Naive thymus-derived CD4-positive, alpha-beta T cell (primary cell): ENCODE measurements around the gene SGK2. TPM values are rescaled to one million over a fixed set of nuclear protein-coding genes. Genes with fewer than 3 reads are reported as not detected.

Source experiments
- ATAC-seq: fragments of 150-1000 bp; cut with Tn5 transposase; 2 replicates; pipeline ENCODE4 v1.10.0; 2021; ENCODE audit warnings: mild to moderate bottlenecking, moderate library complexity
- CTCF ChIA-PET: fragments of 350-600 bp; sonication (Branson Sonifier 250); formaldehyde crosslinking; loops from one replicate; lab custom pipeline; 2021; ENCODE audit warnings: antibody characterized with exemption; lab: Charles Lee
- POLR2A ChIA-PET: fragments of 350-600 bp; sonication (Branson Sonifier 250); formaldehyde crosslinking; loops from one replicate; lab custom pipeline; 2021; ENCODE audit warnings: antibody characterized with exemption, inconsistent platforms; lab: Charles Lee
- DNase-seq, 9 donors: peaks; one replicate each; pipeline versions ENCODE4 v3.0.0 to v3.0.0-alpha.2; 2020 to 2022; ENCODE audit warnings: mixed read lengths in 1 of 9
- H3K27ac ChIP-seq: one replicate; pipeline ENCODE4 v1.7.0; 2013; ENCODE audit warnings: mild to moderate bottlenecking, low read depth, low read length, moderate library complexity
- H3K27me3 ChIP-seq, 2 donors: one replicate each; pipeline ENCODE4 v1.7.0; 2013; ENCODE audit warnings: low read length in 2 of 2, mild to moderate bottlenecking in 2 of 2, moderate library complexity in 2 of 2; ENCODE audit not compliant: control insufficient read depth in 2 of 2, insufficient read depth in 2 of 2
- H3K36me3 ChIP-seq, 3 experiments: 1 replicate in 2 of 3; 2 replicates in 1 of 3; pipeline ENCODE4 v1.7.0; 2013; ENCODE audit warnings: low read length in 3 of 3, mild to moderate bottlenecking in 3 of 3, moderate library complexity in 1 of 3; ENCODE audit not compliant: insufficient read depth in 3 of 3, control insufficient read depth in 2 of 3
- H3K4me1 ChIP-seq, 2 donors: one replicate each; pipeline ENCODE4 v1.7.0; 2013; ENCODE audit warnings: low read length in 2 of 2, mild to moderate bottlenecking in 2 of 2, moderate library complexity in 1 of 2; ENCODE audit not compliant: control insufficient read depth in 2 of 2, insufficient read depth in 2 of 2
- H3K4me3 ChIP-seq: 2 replicates; pipeline ENCODE4 v1.7.0; 2013; ENCODE audit warnings: mild to moderate bottlenecking, low read length
- H3K9me3 ChIP-seq, 3 experiments: 1 replicate in 2 of 3; 2 replicates in 1 of 3; pipeline ENCODE4 v1.7.0; 2013; ENCODE audit warnings: low read length in 3 of 3; ENCODE audit not compliant: control insufficient read depth in 2 of 3
- H3K27ac Mint-ChIP-seq, 9 donors: one replicate each; pipeline ENCODE4 v1.8.0; 2020 to 2022; ENCODE audit warnings: mixed read lengths in 9 of 9, mild to moderate bottlenecking in 8 of 9, moderate library complexity in 5 of 9, inconsistent platforms in 2 of 9
- H3K27me3 Mint-ChIP-seq, 5 donors: one replicate each; pipeline ENCODE4 v1.8.0; 2021 to 2022; ENCODE audit warnings: mixed read lengths in 5 of 5, mild to moderate bottlenecking in 1 of 5
- H3K36me3 Mint-ChIP-seq, 5 donors: one replicate each; pipeline ENCODE4 v1.8.0; 2020 to 2022; ENCODE audit warnings: mixed read lengths in 5 of 5, mild to moderate bottlenecking in 3 of 5, inconsistent platforms in 1 of 5
- H3K4me1 Mint-ChIP-seq, 7 donors: one replicate each; pipeline ENCODE4 v1.8.0; 2020 to 2022; ENCODE audit warnings: mixed read lengths in 7 of 7, mild to moderate bottlenecking in 3 of 7, inconsistent platforms in 1 of 7
- H3K4me3 Mint-ChIP-seq, 10 donors: one replicate each; pipeline ENCODE4 v1.8.0; 2020 to 2022; ENCODE audit warnings: mild to moderate bottlenecking in 10 of 10, mixed read lengths in 10 of 10, moderate library complexity in 6 of 10, inconsistent platforms in 2 of 10
- H3K9me3 Mint-ChIP-seq, 11 donors: one replicate each; pipeline ENCODE4 v1.8.0; 2020 to 2022; ENCODE audit warnings: mixed read lengths in 11 of 11, mild to moderate bottlenecking in 4 of 11, inconsistent platforms in 1 of 11, moderate library complexity in 1 of 11
- intact Hi-C, 2 donors: fragments of 100-400 bp; cut with micrococcal nuclease; formaldehyde crosslinking; loops; one replicate each; pipeline ENCODE4 v1.15.1; 2023
- polyA plus RNA-seq, 2 donors: library from polyadenylated mRNA; unstranded; fragments of 300-500 nt; fragmentation: Illumina TruSeq; gene quantifications; one replicate each; pipeline ENCODE4 v1.2.3, GENCODE V29; 2021
- total RNA-seq, 6 experiments: library from RNA in 5 of 6; stranded (reverse) in 5 of 6; gene quantifications; 1 replicate in 5 of 6; 2 replicates in 1 of 6; pipeline ENCODE4 v1.2.3 and lab custom pipeline; 2021 to 2026

SGK2 gene
- total RNA-seq (1 to 10 TPM in 3 of 5 experiments, under 1 TPM in 2; 0.48 to 2.6 (median 1.9) TPM), polyA plus RNA-seq (not detected), total RNA-seq (lab: John Stamatoyannopoulos, UW) (0.94 reads per million)

GRCh38 chr20:43558412-43559146, at the start of gene SGK2:
TSS of gene SGK2 (plus strand) at chr20:43559027. CDS start at chr20:43566496, 7,469 bp downstream.
- intact Hi-C loops = no loop called here
- ChIA-PET CTCF (interaction anchor here (1.4 kb wide), 1 partner anchor 20 kb away, joined by 4 read pairs; no protein-coding TSS in a partner anchor), POLR2A (no interaction called here)
- no peaks in the 10 kb centered on the region for H3K9me3 ChIP-seq
- H3K36me3 ChIP-seq = no peaks in the 10 kb centered on the region
- Mint-ChIP-seq H3K27ac (peak within 1 kb of the TSS in 1 of 9 donors; percentile 11), H3K9me3 (peaks cover 0 to 1% (median 0%) of the 10 kb centered on the region in 11 donors), H3K36me3 (no peaks in the 10 kb centered on the region), H3K27me3 (no peaks in the 10 kb centered on the region), H3K4me1 (peaks cover 0 to 2% (median 0%) of the 10 kb centered on the region in 7 donors), H3K4me3 (no peak within 1 kb of the TSS)
- no peak within 1 kb of the TSS for H3K27ac ChIP-seq
- H3K4me3 ChIP-seq = no peak within 1 kb of the TSS
- H3K27me3 ChIP-seq = no peaks in the 10 kb centered on the region
- ATAC-seq = no peak
- DNase-seq = no peak
- H3K4me1 ChIP-seq = no peaks in the 10 kb centered on the region

GRCh38 chr20:43511879-43512278, 46.9 kb upstream of the SGK2 start:
- H3K27ac Mint-ChIP-seq = peak overlapping the region in 2 of 9 donors; percentile 0 to 29
- H3K27me3 Mint-ChIP-seq = peaks cover 14 to 27% (median 22%) of the 10 kb centered on the region in 5 donors
- Histone ChIP-seq H3K9me3 (no peaks in the 10 kb centered on the region), H3K4me1 (peaks cover 11 to 21% of the 10 kb centered on the region in 2 donors), H3K27me3 (peaks cover 0 to 5% of the 10 kb centered on the region in 2 donors), H3K36me3 (no peaks in the 10 kb centered on the region), H3K4me3 (no peak overlapping the region), H3K27ac (no peak overlapping the region)
- peaks cover 9 to 30% (median 23%) of the 10 kb centered on the region in 7 donors for H3K4me1 Mint-ChIP-seq
- H3K4me3 Mint-ChIP-seq = no peak overlapping the region
- peaks cover 0 to 2% (median 0%) of the 10 kb centered on the region in 5 donors for H3K36me3 Mint-ChIP-seq
- peaks cover 0 to 2% (median 0%) of the 10 kb centered on the region in 11 donors for H3K9me3 Mint-ChIP-seq
- ATAC-seq (no peak), DNase-seq (no peak)
- POLR2A ChIA-PET = no interaction called here
- CTCF ChIA-PET = no interaction called here
- intact Hi-C loops = no loop called here

GRCh38 chr20:43513372-43513930, 45.4 kb upstream of the SGK2 start:
- Mint-ChIP-seq H3K4me3 (peak overlapping the region; percentile 89 to 100 (median 94)), H3K27me3 (peaks cover 11 to 18% (median 12%) of the 10 kb centered on the region in 5 donors), H3K27ac (peak overlapping the region in 7 of 9 donors; percentile 48 to 94 (median 90)), H3K9me3 (peaks cover 0 to 2% (median 0%) of the 10 kb centered on the region in 11 donors), H3K4me1 (peaks cover 7 to 28% (median 24%) of the 10 kb centered on the region in 7 donors), H3K36me3 (peaks cover 0 to 5% (median 3%) of the 10 kb centered on the region in 5 donors)
- no peaks in the 10 kb centered on the region for H3K36me3 ChIP-seq
- peaks cover 0 to 4% of the 10 kb centered on the region in 2 donors for H3K27me3 ChIP-seq
- DNase-seq (no peak), ATAC-seq (no peak)
- CTCF ChIA-PET = no interaction called here
- H3K4me3 ChIP-seq = peak overlapping the region; percentile 70
- H3K9me3 ChIP-seq = no peaks in the 10 kb centered on the region
- intact Hi-C loops = no loop called here
- H3K27ac ChIP-seq = peak overlapping the region; percentile 14
- POLR2A ChIA-PET = interaction anchor here (1.0 to 1.9 kb wide), 2 partner anchors 56 to 77 kb away, joined by 3 to 18 read pairs; partner anchors contain the start of genes IFT52 and SRSF6
- peaks cover 8 to 21% of the 10 kb centered on the region in 2 donors for H3K4me1 ChIP-seq

- peak; percentile 74 to 94 (median 90) for DNase-seq
- peak overlapping the region; percentile 70 for H3K4me3 ChIP-seq
- H3K27ac Mint-ChIP-seq = peak overlapping the region; percentile 86 to 94 (median 90)
- H3K27me3 Mint-ChIP-seq = peaks cover 5 to 12% (median 6%) of the 10 kb centered on the region in 5 donors
- H3K36me3 ChIP-seq = no peaks in the 10 kb centered on the region
- H3K4me1 Mint-ChIP-seq = peaks cover 3 to 28% (median 21%) of the 10 kb centered on the region in 7 donors
- intact Hi-C loops = loop anchor here (1.0 kb wide), 5 partner anchors 56 to 153 kb away; partner anchors contain the start of genes IFT52 (in 2 of the 2), MYBL2 (in 1 of the 2) and SRSF6 (in 1 of the 2)
- ChIA-PET POLR2A (interaction anchor here (1.0 to 1.9 kb wide), 2 partner anchors 56 to 76 kb away, joined by 3 to 18 read pairs; partner anchors contain the start of genes IFT52 and SRSF6), CTCF (interaction anchor here (0.6 kb wide), 1 partner anchor 24 kb away, joined by 3 read pairs; no protein-coding TSS in a partner anchor)
- H3K4me1 ChIP-seq = peaks cover 7 to 21% of the 10 kb centered on the region in 2 donors
- H3K27ac ChIP-seq = peak overlapping the region; percentile 58
- peak overlapping the region; percentile 89 to 100 (median 94) for H3K4me3 Mint-ChIP-seq
- H3K27me3 ChIP-seq = no peaks in the 10 kb centered on the region
- no peaks in the 10 kb centered on the region for H3K9me3 ChIP-seq
- H3K9me3 Mint-ChIP-seq = peaks cover 0 to 2% (median 0%) of the 10 kb centered on the region in 11 donors
- peak; percentile 96 for ATAC-seq
- peaks cover 0 to 5% (median 4%) of the 10 kb centered on the region in 5 donors for H3K36me3 Mint-ChIP-seq
These were observed 44.7 kb upstream of the SGK2 start for GRCh38 chr20:43513931-43514647.

GRCh38 chr20:43514648-43514999, 44.2 kb upstream of the SGK2 start:
- peaks cover 0 to 5% (median 4%) of the 10 kb centered on the region in 5 donors for H3K36me3 Mint-ChIP-seq
- POLR2A ChIA-PET = interaction anchor here (1.0 to 1.9 kb wide), 2 partner anchors 57 to 76 kb away, joined by 3 to 18 read pairs; partner anchors contain the start of genes IFT52 and SRSF6
- peaks cover 3 to 25% (median 21%) of the 10 kb centered on the region in 7 donors for H3K4me1 Mint-ChIP-seq
- H3K4me3 Mint-ChIP-seq = peak overlapping the region; percentile 89 to 100 (median 94)
- H3K27me3 Mint-ChIP-seq = peaks cover 0 to 7% (median under 1%) of the 10 kb centered on the region in 5 donors
- H3K9me3 Mint-ChIP-seq = peaks cover 0 to 2% (median 0%) of the 10 kb centered on the region in 11 donors
- Histone ChIP-seq H3K36me3 (no peaks in the 10 kb centered on the region), H3K9me3 (no peaks in the 10 kb centered on the region), H3K4me1 (peaks cover 7 to 21% of the 10 kb centered on the region in 2 donors), H3K27me3 (no peaks in the 10 kb centered on the region), H3K27ac (peak overlapping the region; percentile 58), H3K4me3 (peak overlapping the region; percentile 70)
- intact Hi-C loops = loop anchor here (1.0 kb wide), 5 partner anchors 56 to 153 kb away; partner anchors contain the start of genes IFT52 (in 2 of the 2), MYBL2 (in 1 of the 2) and SRSF6 (in 1 of the 2)
- ATAC-seq (no peak), DNase-seq (peak in 1 of 9 donors; percentile 54)
- CTCF ChIA-PET = interaction anchor here (0.6 kb wide), 1 partner anchor 23 kb away, joined by 3 read pairs; no protein-coding TSS in a partner anchor
- peak overlapping the region; percentile 86 to 94 (median 90) for H3K27ac Mint-ChIP-seq
